ENCODE measurements around the gene OAF. TPM values are rescaled to one million over a fixed set of nuclear protein-coding genes. Genes with fewer than 3 reads are reported as not detected.

Gene OAF
- total RNA-seq, 4 donors from 2014 or later, result 31.7 to 77.1 (median 36.2) TPM

GRCh38 chr11:120218695-120219033 is 7.8 kb downstream of the OAF start:
- TF ChIP-seq CTCF (IDR thresholded peaks at IDR 0.05), result no peak
- no peak for TF ChIP-seq POLR2A (IDR thresholded peaks at IDR 0.05)
- intact Hi-C loops (cut with DNase I), result no loop called here
- peaks cover 0 to 50% of the 10 kb centered on the region in 2 donors for H3K4me1 ChIP-seq
- WGBS, 2 donors, result 70 to 74% methylated on average over 9 to 10 of the region's 10 CpGs
- H3K4me3 ChIP-seq (replicated peaks in 1 of 3), result no peak overlapping the region
- no peak for DNase-seq
- no peaks in the 10 kb centered on the region for H3K36me3 ChIP-seq
- H3K9me3 ChIP-seq, result no peaks in the 10 kb centered on the region
- H3K27ac ChIP-seq, result peak overlapping the region in 1 of 3 donors; percentile 11
- H3K27me3 ChIP-seq, result no peaks in the 10 kb centered on the region

GRCh38 chr11:120219232-120219937 is 8.6 kb downstream of the OAF start:
- no peak overlapping the region for H3K4me3 ChIP-seq (replicated peaks in 1 of 3)

GRCh38 chr11:120219938-120220746 is 9.3 kb downstream of the OAF start:
- H3K27me3 ChIP-seq, result no peaks in the 10 kb centered on the region
- H3K4me3 ChIP-seq (replicated peaks in 1 of 3), result no peak overlapping the region
- intact Hi-C loops (cut with DNase I), result no loop called here
- no peak for TF ChIP-seq POLR2A (IDR thresholded peaks at IDR 0.05)
- TF ChIP-seq CTCF (IDR thresholded peaks at IDR 0.05), result no peak
- 59 to 64% methylated on average over 6 to 7 of the region's 9 CpGs for WGBS, 2 donors
- no peak for DNase-seq
- H3K9me3 ChIP-seq, result no peaks in the 10 kb centered on the region
- peaks cover 0 to 63% of the 10 kb centered on the region in 2 donors for H3K4me1 ChIP-seq
- no peaks in the 10 kb centered on the region for H3K36me3 ChIP-seq
- no peak overlapping the region for H3K27ac ChIP-seq

More at GRCh38 chr11:120219232-120219937, 8.6 kb downstream of the OAF start:
- Histone ChIP-seq H3K27me3 (no peaks in the 10 kb centered on the region), H3K27ac (peak overlapping the region in 2 of 3 donors; percentile 11 to 17), H3K36me3 (no peaks in the 10 kb centered on the region), H3K4me1 (peaks cover 0 to 57% of the 10 kb centered on the region in 2 donors), H3K9me3 (no peaks in the 10 kb centered on the region)
- no peak for DNase-seq
- WGBS, 2 donors, result 83 to 89% methylated on average over 8 to 11 of the region's 13 CpGs
- TF ChIP-seq CTCF (IDR thresholded peaks at IDR 0.05) (no peak), POLR2A (IDR thresholded peaks at IDR 0.05) (no peak)
- intact Hi-C loops (cut with DNase I), result no loop called here

GRCh38 chr11:120220747-120221037 is 9.9 kb downstream of the OAF start:
- WGBS, 2 donors, result 100% methylated on average over 2 to 4 of the region's 4 CpGs
- TF ChIP-seq POLR2A (IDR thresholded peaks at IDR 0.05) (no peak), CTCF (IDR thresholded peaks at IDR 0.05) (no peak)
- no peaks in the 10 kb centered on the region for H3K36me3 ChIP-seq
- H3K4me3 ChIP-seq (replicated peaks in 1 of 3), result no peak overlapping the region
- no peaks in the 10 kb centered on the region for H3K27me3 ChIP-seq
- no peak for DNase-seq
- H3K9me3 ChIP-seq, result no peaks in the 10 kb centered on the region
- intact Hi-C loops (cut with DNase I), result no loop called here
- H3K27ac ChIP-seq, result no peak overlapping the region
- peaks cover 0 to 61% of the 10 kb centered on the region in 2 donors for H3K4me1 ChIP-seq

GRCh38 chr11:120221115-120221752 is 10.4 kb downstream of the OAF start:
- WGBS, 2 donors, result 80 to 92% methylated on average over 1 of the region's 1 CpG
- intact Hi-C loops (cut with DNase I), result no loop called here
- no peak for DNase-seq
- no peak for TF ChIP-seq POLR2A (IDR thresholded peaks at IDR 0.05)
- TF ChIP-seq CTCF (IDR thresholded peaks at IDR 0.05), result no peak
- Histone ChIP-seq H3K9me3 (no peaks in the 10 kb centered on the region), H3K4me1 (peaks cover 0 to 58% of the 10 kb centered on the region in 2 donors), H3K27ac (no peak overlapping the region), H3K4me3 (replicated peaks in 1 of 3) (no peak overlapping the region), H3K36me3 (no peaks in the 10 kb centered on the region), H3K27me3 (no peaks in the 10 kb centered on the region)
